ENCODE measurements around the gene LRRFIP1.

- TF ChIP-seq, protein P1, sequence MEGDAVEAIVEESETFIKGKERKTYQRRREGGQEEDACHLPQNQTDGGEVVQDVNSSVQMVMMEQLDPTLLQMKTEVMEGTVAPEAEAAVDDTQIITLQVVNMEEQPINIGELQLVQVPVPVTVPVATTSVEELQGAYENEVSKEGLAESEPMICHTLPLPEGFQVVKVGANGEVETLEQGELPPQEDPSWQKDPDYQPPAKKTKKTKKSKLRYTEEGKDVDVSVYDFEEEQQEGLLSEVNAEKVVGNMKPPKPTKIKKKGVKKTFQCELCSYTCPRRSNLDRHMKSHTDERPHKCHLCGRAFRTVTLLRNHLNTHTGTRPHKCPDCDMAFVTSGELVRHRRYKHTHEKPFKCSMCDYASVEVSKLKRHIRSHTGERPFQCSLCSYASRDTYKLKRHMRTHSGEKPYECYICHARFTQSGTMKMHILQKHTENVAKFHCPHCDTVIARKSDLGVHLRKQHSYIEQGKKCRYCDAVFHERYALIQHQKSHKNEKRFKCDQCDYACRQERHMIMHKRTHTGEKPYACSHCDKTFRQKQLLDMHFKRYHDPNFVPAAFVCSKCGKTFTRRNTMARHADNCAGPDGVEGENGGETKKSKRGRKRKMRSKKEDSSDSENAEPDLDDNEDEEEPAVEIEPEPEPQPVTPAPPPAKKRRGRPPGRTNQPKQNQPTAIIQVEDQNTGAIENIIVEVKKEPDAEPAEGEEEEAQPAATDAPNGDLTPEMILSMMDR (IDR thresholded peaks at IDR 0.05; ENCODE audit: low read length), result no peak
- no peak for TF ChIP-seq EZH2phosphoT487 (IDR thresholded peaks at IDR 0.05; ENCODE audit: low read length)
Measured at GRCh38 chr2:237666606-237667005, 39.2 kb downstream of the LRRFIP1 start.

All from MM.1S (cell line).